Measurements from ENCODE around the gene DMRT2. TPM values are rescaled to one million over a fixed set of nuclear protein-coding genes. Genes with fewer than 3 reads are reported as not detected.

The DMRT2 gene
- total RNA-seq, 1 experiment from 2014 or later, result not detected

DNA sequence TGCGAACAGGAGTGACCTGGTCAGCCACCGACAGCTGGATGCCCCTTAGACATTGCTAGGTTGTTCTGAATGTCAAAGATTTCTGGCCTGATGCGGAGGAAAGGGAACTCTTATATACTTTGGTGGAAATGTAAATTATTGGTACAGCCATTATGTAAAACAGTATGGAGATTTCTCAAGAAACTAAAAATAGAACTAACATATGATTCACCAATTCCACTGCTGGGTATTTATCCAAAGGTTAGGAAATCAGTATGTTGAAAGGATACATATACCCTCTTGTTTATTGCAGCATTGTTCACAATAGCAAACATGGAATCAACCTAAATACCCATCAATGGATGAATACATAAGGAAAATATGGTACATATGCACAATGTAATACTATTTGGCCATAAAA lies 41.9 kb upstream of the DMRT2 start:
- Histone ChIP-seq H2AFZ (ENCODE audit: low read length) (no peak overlapping the region), H4K5ac (ENCODE audit: insufficient read length, low read depth, low read length) (no peak overlapping the region), H2AK5ac (ENCODE audit: insufficient read length, low read length) (no peak overlapping the region), H2BK15ac (ENCODE audit: low read depth, low read length) (no peak overlapping the region), H3T11ph (ENCODE audit: low read length) (no peak overlapping the region), H3K4me1 (ENCODE audit: insufficient read depth, low read length) (0 out of 2 replicates have a peak, but pooled peaks cover 2% of the 10 kb centered on the region), H3K4ac (ENCODE audit: low read depth, low read length) (no peak overlapping the region), H3K79me2 (ENCODE audit: insufficient read depth, low read length) (no peaks in the 10 kb centered on the region), H3K56ac (ENCODE audit: insufficient read length, low read depth, low read length) (no peak overlapping the region), H3K79me1 (ENCODE audit: insufficient read depth, low read depth, low read length, poor library complexity, severe bottlenecking) (no peaks in the 10 kb centered on the region), H3K9me3 (ENCODE audit: control insufficient read depth, low read depth, low read length) (no peaks in the 10 kb centered on the region), H4K8ac (replicated peaks; ENCODE audit: insufficient read length, low read depth, low read length) (no peak overlapping the region), H2BK120ac (ENCODE audit: low read depth, low read length, poor library complexity, severe bottlenecking) (no peak overlapping the region), H2BK20ac (ENCODE audit: low read depth, low read length, poor library complexity, severe bottlenecking) (no peak overlapping the region), H3K27me3 (ENCODE audit: insufficient read depth, low read length) (no peaks in the 10 kb centered on the region), H4K91ac (ENCODE audit: insufficient read length, low read depth, low read length) (no peak overlapping the region), H3K23me2 (ENCODE audit: insufficient read length, low read depth, low read length, poor library complexity, severe bottlenecking) (no peaks in the 10 kb centered on the region), H2BK12ac (ENCODE audit: insufficient read length, low read depth, low read length) (no peak overlapping the region), H3K4me2 (ENCODE audit: insufficient read depth, insufficient read length, low read length) (no peak overlapping the region), H3K9ac (ENCODE audit: extremely low read depth, insufficient read length, low read length) (no peak overlapping the region), H3K27ac (ENCODE audit: insufficient read length, low read depth, low read length) (no peak overlapping the region), H2BK5ac (ENCODE audit: insufficient read length, low read length) (no peak overlapping the region), H3K23ac (ENCODE audit: insufficient read length, low read depth, low read length) (no peak overlapping the region), H3K14ac (ENCODE audit: insufficient read depth, low read length) (no peak overlapping the region), H4K20me1 (ENCODE audit: control insufficient read depth, insufficient read depth, insufficient read length) (no peaks in the 10 kb centered on the region), H3K18ac (ENCODE audit: insufficient read length, low read depth, low read length) (no peak overlapping the region)
- peaks cover 32% of the 10 kb centered on the region for H3K27me3 Mint-ChIP-seq (ENCODE audit: low read depth)
- H3K36me3 Mint-ChIP-seq (ENCODE audit: insufficient read depth in 1 of 3, low read depth in 3 of 3), result no peaks in the 10 kb centered on the region
- H3K4me1 Mint-ChIP-seq, result peaks cover 2 to 11% of the 10 kb centered on the region in 2 experiments; a peak in 3 of 4 replicates
- DNase-seq, result no peak
- WGBS (ENCODE audit: extremely low coverage, insufficient read length, low lambda C conversion rate), result no CpG with 5 or more reads among the region's 3 CpGs
- no peak overlapping the region for H3K4me3 Mint-ChIP-seq
- peaks cover 0 to 3% of the 10 kb centered on the region in 2 experiments; a peak in 1 of 5 replicates for H3K9me3 Mint-ChIP-seq
- TF ChIP-seq, protein P1, sequence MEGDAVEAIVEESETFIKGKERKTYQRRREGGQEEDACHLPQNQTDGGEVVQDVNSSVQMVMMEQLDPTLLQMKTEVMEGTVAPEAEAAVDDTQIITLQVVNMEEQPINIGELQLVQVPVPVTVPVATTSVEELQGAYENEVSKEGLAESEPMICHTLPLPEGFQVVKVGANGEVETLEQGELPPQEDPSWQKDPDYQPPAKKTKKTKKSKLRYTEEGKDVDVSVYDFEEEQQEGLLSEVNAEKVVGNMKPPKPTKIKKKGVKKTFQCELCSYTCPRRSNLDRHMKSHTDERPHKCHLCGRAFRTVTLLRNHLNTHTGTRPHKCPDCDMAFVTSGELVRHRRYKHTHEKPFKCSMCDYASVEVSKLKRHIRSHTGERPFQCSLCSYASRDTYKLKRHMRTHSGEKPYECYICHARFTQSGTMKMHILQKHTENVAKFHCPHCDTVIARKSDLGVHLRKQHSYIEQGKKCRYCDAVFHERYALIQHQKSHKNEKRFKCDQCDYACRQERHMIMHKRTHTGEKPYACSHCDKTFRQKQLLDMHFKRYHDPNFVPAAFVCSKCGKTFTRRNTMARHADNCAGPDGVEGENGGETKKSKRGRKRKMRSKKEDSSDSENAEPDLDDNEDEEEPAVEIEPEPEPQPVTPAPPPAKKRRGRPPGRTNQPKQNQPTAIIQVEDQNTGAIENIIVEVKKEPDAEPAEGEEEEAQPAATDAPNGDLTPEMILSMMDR (conservative IDR thresholded peaks at IDR 0.05), result no peak
- no peak overlapping the region for H3K27ac Mint-ChIP-seq
